HS-5 (cell line): ENCODE data around the gene EHMT1.
"Not testable (repeated sequence)": the region's sequence is repeated elsewhere in the genome, so short reads cannot be mapped to it uniquely, and the experiment has no call there.

ENCODE experiments used
- DNase-seq: peaks from one replicate; pipeline ENCODE4 v3.0.0-alpha.2; 2012; ENCODE audit warnings: low read depth

Gene EHMT1

GRCh38 chr9:137717776-137718327 is 99.0 kb downstream of the EHMT1 start:
- DNase-seq, result no peak

GRCh38 chr9:137719194-137719593 is 100.4 kb downstream of the EHMT1 start:
- no peak for DNase-seq

- DNase-seq, result no peak
Measured at GRCh38 chr9:137720571-137721110, 101.8 kb downstream of the EHMT1 start.

GRCh38 chr9:137721479-137721878 is 102.7 kb downstream of the EHMT1 start:
- DNase-seq, result no peak

GRCh38 chr9:137721899-137722298 is 103.1 kb downstream of the EHMT1 start:
- DNase-seq, result no peak

- DNase-seq, result no peak
Measured at GRCh38 chr9:137722481-137722880, 103.7 kb downstream of the EHMT1 start.

- DNase-seq, result not testable (repeated sequence)
Measured at GRCh38 chr9:137723356-137723755, 104.6 kb downstream of the EHMT1 start.

GRCh38 chr9:137723783-137724445 is 105.1 kb downstream of the EHMT1 start:
- DNase-seq, result no peak

GRCh38 chr9:137724818-137725240 is 106.0 kb downstream of the EHMT1 start:
- no peak for DNase-seq

GRCh38 chr9:137725598-137725997 is 106.8 kb downstream of the EHMT1 start:
- no peak for DNase-seq

- DNase-seq, result not testable (repeated sequence)
Measured at GRCh38 chr9:137726336-137726735, 107.5 kb downstream of the EHMT1 start.

- DNase-seq, result no peak
Measured at GRCh38 chr9:137726764-137727163, 108.0 kb downstream of the EHMT1 start.

GRCh38 chr9:137727716-137728115 is 108.9 kb downstream of the EHMT1 start:
- no peak for DNase-seq

- DNase-seq, result no peak
Measured at GRCh38 chr9:137728444-137729311, 109.9 kb downstream of the EHMT1 start.

GRCh38 chr9:137731216-137731946 is 112.6 kb downstream of the EHMT1 start:
- DNase-seq, result no peak

- DNase-seq, result no peak
Measured at GRCh38 chr9:137731947-137732813, 113.4 kb downstream of the EHMT1 start.

GRCh38 chr9:137733429-137733828 is 114.6 kb downstream of the EHMT1 start:
- DNase-seq, result no peak

- DNase-seq, result no peak
Measured at GRCh38 chr9:137734181-137734580, 115.4 kb downstream of the EHMT1 start.

GRCh38 chr9:137738182-137738696 is 119.4 kb downstream of the EHMT1 start:
- DNase-seq, result not testable (repeated sequence)

GRCh38 chr9:137738703-137739102 is 119.9 kb downstream of the EHMT1 start:
- DNase-seq, result no peak
